Activated CD4-positive, CD25-positive, alpha-beta regulatory T cell (primary cell): Measurements from ENCODE around the gene EML3.
A peak's percentile ranks its signal among the peaks of the same experiment; 100 is the strongest.
"Not testable (repeated sequence)": the region's sequence is repeated elsewhere in the genome, so short reads cannot be mapped to it uniquely, and the experiment has no call there.

Experiments
- DNase-seq, 4 experiments: peaks; one replicate each; lab custom pipeline; 2025; lab: John Stamatoyannopoulos, UW

EML3 gene

DNA sequence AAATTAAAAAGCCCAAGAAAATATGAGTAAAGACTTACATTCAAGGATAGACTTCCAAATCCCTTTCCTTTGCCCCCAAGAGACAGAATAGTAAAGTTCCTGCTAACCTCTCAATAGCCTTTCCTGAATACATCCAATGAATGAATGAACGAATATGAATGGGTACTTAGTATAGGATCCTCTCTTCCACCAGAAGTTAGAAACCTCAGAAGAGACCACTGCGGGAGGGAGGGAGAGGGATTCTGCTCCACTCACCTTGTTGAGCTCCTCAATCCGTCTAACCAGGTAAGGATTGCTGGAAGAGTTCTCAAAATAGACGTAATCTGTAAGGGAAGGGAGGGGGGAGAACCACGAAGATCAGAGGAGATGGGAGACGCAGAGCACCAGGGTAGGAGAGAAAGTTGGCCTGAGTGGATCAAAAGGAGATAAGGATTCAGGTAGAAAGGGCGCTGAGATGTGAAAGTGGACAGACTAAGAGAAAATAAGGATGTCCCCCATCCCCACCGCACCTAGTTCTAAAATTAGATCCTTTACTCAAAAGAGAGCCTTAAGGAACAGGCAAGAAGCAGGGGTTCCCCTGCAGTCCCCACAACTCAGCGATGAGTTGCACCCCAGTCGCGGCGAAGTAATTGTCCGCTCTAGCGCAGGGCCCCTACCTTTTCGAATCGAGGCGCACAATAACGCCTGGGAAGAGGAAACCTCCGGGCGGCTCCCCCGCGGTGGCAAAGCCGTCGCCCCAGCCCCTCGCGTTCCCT lies 12.0 kb downstream of the EML3 start:
- DNase-seq = no peak

GRCh38 chr11:62599901-62600300 lies 12.7 kb downstream of the EML3 start:
- DNase-seq = no peak

DNA sequence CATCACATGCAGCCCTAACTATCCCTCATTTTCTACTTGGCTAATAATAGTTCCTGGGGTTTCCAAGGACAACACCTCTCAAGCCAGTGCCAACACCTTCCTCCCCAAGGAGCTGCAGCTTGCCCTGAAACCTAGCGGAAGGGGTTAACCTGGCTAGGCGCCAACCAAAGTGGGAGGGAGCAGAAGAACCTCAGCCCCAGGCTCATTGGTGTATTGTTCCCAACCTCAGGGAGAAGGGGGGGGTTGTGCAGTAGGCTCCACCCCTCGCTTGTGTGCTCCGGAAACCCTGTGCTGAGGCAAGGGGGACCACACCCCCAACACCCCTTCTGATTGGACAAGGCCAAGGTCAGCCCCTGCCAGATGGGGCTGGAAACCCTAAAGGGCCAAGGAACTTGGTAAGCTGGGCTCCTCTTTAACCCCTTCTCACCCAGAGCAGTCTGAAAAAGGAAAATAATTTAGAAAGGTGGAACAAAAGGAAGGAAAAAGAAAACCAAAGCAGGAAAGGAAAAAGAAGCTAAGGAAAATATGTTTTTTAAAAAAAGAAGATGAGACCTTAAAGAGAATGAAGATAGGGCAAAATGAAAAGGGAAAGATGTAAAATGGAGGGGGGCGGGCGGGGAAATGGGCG lies 13.4 kb downstream of the EML3 start:
- peak; percentile 90 to 95 (median 92) for DNase-seq

DNA sequence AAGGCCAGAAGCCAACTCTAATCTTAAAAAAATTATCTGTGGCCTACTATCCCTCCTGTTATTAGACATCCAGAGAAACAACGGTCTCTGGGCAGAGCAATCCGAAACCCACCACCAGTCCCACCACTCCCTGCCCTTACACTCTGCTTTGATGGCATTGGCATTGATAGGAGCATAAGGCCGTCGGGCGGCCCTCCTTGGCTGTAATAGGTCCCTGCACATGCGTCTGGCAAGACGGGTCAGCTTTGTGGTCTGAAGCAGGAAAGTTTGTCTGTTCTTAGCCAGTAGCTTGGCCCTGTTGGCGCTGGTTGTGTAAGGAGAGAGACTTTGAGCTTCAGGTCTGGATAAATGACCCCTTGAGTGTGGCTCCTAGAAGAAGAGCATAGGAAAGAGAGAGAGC lies 17.5 kb downstream of the EML3 start:
- DNase-seq = no peak

DNA sequence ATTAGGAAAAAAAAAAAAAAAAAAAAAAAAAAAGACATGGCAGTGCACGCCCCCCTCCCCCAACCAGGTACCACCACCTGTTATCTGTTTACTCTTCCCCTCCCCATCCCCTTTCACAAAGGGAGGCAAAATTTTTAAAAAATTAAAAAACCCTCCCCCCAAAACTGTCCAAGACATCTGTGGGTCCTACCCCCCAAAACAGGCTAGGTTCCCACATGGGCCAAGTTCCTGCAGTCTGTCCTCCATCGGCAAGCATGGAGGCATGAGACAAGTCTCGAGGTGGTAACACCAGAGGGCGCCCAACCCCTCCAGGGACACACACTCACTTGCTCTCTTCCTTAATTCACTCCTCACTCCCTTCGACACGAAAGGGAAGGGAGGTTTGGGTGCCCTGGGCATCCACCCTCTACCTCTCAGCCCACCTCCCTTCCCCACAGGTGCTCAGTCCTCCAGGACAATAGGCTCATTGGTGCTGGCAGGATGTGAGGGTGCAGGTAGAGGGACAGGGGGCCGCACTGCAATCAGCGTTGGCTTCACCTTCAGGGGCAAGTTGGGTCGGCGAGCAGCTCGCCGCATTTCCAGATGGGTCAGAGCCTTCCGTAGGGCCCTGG lies 19.0 kb downstream of the EML3 start:
- peak; percentile 26 to 64 (median 56) for DNase-seq

DNA sequence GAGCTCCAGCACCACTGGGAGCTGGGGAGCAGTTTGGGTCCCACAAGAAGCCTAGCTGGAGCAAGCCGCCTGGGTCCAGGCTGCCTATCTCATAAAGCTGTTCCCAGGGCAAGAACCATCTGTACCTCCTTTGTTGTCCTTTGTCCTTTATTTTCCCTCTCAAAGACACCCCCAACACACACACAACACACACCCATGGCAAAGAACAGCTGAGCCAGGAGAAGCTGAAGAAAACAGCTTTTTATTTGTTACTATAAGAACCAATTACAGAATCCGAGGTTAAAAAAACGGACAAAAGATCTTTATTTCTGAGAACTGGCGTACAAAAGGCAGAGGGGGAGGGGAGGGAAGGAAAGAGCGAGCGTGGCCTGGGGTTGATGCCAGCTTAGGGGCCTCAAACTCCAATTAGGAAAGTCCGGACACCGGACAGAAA lies 19.6 kb downstream of the EML3 start:
- no peak for DNase-seq

- no peak for DNase-seq
These were observed 20.3 kb downstream of the EML3 start for GRCh38 chr11:62592146-62592815.

DNA sequence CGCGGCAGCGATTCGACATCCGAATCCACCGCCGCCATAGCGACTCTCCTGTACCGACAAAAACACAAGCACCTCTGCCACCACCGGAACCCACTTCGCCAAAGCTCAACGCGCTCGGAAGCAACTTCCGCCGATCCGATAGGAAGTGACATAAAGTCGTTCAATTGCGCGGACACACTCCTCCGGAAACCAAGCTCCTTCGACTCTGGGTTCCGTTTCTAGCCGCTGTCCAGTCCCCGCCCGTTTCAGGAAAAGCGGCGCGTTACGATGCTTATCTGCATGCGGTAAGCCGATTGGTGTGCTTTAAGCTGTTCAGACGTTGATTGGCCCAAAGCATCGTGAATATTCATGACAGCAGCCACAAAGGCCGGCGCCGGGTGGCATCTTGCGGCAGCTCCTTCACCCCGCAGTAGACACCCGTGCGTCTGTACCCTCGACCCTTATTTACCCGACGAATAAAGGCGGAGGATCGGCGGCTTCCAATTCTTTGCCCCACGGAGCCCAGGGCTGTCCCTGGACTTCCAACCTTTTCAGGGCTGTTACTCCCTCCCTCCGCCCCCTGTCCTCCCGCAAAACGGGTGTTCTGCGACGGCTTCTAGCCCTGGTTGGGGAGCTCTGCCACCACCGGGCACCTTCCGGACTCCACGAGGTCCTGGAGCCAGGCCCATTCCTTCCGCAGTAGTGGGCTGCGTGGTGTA lies 21.0 kb downstream of the EML3 start, which contains the start of gene TUT1:
TUT1 (minus strand) TSS at position 76 of the 698 bp plus-strand sequence; CDS start at position 38, 38 bp downstream.
- DNase-seq = peak; percentile 85 to 90 (median 89)

GRCh38 chr11:62588966-62589637 lies 23.5 kb downstream of the EML3 start:
- no peak for DNase-seq

- DNase-seq = not testable (repeated sequence)
These were observed 27.2 kb downstream of the EML3 start for GRCh38 chr11:62585356-62585755.

DNA sequence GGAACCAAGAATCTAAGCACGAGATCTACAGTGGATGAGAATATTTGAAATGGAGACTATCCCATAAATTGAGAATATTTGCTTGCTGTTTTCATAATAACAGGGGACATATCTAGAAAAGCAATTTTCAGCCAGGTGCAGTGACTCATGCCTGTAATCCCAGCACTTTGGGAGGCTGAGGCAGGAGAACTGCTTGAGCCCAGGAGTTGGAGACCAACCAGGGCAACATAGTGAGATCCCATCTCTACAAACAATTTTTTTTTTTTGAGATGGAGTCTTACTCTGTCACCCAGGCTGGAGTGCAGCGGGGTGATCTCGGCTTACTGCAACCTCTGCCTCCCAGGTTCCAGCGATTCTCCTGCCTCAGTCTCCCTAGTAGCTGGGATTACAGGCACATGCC lies 30.8 kb downstream of the EML3 start:
- DNase-seq = not testable (repeated sequence)

GRCh38 chr11:62580959-62581715 lies 31.4 kb downstream of the EML3 start:
- DNase-seq = no peak

- no peak for DNase-seq
These were observed 33.3 kb downstream of the EML3 start for GRCh38 chr11:62579252-62579651.

- DNase-seq = no peak
These were observed 34.0 kb downstream of the EML3 start for GRCh38 chr11:62578541-62578940.

GRCh38 chr11:62577046-62577714 lies 35.4 kb downstream of the EML3 start:
- DNase-seq = no peak

DNA sequence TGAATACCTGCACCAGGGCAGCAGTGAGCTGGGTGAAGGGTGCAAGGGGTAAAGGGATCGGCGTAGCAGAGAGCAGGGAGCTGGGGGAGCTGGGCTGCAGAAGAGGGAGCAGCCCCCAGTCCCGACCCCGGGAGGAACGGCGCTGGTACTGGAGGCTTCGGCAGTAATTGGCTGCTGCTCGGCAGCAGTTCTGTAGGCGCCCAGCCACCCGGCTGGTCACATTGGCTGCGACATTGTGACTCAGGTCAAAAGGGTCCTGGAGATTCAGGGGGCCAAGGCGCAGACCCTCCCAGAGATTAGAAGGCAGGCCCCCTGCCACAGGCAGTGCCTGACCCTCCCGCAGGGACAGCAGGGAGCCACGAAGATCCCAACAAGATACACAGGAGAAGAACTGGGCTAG lies 36.7 kb downstream of the EML3 start:
- DNase-seq = no peak

DNA sequence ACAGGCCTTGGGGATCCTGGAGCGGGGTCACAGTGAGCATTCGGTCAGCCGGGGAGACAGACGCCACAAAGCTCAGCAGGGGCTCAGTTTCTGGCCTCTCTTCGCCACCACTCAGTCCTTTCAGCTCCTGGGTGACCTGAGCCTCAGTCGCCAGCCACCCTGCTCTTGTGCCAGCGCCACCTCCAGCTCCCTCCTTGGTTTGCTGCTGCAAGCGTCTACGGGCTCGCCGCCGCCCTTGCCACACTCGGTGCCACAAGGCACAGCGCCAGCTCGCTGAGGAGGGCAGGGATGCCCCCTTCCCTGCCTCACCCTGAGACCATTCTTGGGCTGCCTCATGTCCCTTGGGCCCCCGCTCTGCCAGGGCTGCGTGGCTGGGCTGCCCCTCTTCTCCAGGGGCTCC lies 37.4 kb downstream of the EML3 start:
- DNase-seq = no peak

DNA sequence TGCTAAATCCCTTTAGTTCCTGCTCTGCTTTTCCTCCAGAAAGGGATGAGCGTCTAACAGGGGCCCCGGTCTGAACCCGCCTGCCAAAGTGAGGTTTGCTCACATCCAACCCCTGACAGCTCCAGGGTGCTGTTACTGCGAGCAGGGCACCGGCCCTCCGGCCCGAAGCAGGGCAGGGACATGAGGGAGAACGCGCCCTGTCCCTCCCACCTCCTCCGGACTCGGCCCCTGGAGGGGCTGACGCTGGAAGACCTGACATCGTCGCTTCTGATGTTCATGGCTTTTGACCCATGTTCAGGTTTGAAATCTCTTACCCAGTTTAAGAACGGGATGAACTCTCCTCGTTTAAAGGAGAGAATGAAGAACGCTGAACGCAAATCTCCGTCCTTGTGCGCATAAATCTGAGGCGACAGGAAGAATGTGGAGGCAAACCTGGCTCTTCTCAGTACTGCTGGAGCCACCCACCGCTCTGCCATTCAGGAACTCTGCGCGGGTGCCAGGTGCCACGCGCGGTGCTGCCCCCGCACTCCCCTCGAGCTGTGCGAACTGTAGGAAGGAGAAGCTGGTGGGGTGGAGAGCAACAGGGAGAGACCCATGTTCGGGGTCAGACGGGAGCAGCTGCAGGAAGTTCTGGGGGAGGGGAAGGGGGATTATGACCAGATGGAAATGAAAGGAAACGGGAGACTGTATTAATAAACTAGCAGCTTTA lies 38.1 kb downstream of the EML3 start:
- DNase-seq = no peak
